ENCODE results near the gene OR2C1.

OR2C1 gene

DNA sequence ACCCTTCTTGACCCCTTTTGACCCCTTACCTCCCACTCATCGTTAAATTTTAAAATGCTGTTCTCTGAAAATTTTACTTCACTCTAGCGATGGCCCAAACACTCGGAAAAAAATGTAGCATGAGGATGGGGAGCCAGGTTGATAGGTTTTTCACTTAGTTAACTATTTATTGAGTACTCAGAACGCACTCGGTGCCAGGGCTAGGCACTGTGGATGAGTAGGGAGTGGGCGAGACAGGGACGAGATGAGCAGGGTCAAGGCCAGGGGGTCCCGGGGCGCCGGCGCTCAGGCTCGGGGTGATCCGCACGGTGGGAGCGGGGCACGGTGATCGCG is 44.7 kb downstream of the OR2C1 start:
- no peak for DNase-seq (ENCODE audit: low spot score)

DNA sequence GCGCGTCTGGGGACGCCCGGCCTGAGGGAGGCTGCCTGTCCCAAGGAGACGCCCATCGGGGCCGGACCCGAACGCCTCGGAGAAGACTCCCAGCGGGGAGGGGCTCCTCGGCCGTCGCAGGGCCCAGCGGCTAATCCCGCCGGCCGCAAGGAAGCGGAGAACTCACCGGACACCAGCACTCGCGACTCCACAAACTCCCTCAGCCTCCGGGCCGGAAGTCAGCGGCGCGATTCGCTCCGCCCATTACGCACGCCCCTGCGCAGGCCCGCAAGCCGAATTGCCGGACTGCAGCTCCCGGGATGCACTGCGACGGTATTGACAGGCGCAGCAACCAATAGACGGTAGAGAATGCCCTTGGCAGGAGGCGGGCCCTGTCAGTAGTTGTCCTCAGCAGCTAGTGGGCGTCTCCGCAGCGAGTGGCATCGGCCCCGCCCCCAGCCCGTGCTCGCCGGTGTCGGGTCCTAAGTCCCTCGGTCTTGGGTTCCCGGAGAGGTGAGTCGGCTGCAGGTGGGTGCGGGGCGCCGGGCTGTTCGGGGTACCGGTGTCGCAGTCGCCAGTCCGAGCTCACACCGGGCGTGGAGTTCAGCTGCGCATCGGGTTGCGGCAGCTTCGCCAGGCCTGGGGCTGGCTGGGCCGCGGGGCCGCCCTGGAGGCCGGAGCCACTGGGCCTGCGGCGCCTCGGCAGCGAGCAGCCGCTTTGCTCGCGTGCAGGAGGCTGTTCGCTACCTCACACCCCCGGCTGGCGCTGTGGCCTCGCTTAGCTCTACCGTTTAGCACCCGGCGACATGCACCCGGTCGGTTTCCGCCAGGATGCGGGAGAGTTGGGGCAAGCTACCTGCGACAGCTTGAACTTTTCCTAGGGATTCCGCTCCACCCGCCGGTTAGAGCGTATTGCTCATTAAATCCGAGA is 45.3 kb downstream of the OR2C1 start, which contains the start of the genes ZNF174 and ZSCAN32:
Gene ZNF174 (plus strand): TSS at position 437 of the 910 bp plus-strand sequence. CDS start 790 bp downstream, outside the sequence.
Gene ZSCAN32 (minus strand): TSS at position 226 of the 910 bp plus-strand sequence. CDS start 3,447 bp downstream, outside the sequence.
- peak; percentile 98 for DNase-seq (ENCODE audit: low spot score)

DNA sequence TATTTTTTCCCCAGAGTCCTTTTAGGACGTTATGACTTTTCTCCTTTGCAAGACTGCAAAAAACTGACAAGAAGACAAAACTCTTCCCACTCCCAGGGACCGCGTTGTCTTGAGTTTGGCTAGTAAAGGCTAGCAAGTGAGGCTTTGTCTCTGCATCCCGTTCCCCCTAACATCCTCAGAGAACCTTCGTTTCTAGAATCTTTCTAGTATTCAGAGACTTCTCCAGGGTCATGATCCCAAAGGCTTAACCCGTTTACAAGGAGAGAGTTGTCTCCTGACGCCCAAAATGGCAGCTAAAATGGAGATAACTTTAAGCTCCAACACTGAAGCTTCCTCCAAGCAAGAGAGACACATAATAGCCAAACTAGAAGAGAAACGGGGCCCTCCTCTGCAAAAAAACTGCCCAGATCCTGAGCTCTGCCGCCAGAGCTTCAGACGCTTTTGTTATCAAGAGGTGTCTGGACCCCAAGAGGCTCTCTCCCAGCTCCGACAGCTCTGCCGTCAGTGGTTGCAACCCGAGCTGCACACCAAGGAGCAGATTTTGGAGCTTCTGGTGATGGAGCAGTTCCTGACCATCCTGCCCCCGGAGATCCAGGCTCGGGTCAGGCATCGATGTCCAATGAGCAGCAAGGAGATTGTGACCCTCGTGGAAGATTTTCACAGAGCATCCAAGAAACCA is 46.2 kb downstream of the OR2C1 start:
- peak; percentile 11 for DNase-seq (ENCODE audit: low spot score)
